Loucy (cell line): ENCODE results near the gene TACC2.

Experiments
- H2AFZ ChIP-seq: fragments of 200-600 bp; sonication (generic); 2 replicates; pipeline ENCODE4 v1.6.0; 2016; ENCODE audit warnings: antibody characterized with exemption, mild to moderate bottlenecking, low read length, moderate library complexity
- H3F3A ChIP-seq: fragments of 200-600 bp; 2 replicates; pipeline ENCODE4 v1.6.0; 2016; ENCODE audit warnings: antibody characterized with exemption, low read depth, mild to moderate bottlenecking
- H3K27me3 ChIP-seq: fragments of 200-600 bp; sonication (generic); 2 replicates; pipeline ENCODE4 v1.6.1; 2014; ENCODE audit warnings: low read length, mild to moderate bottlenecking; ENCODE audit not compliant: insufficient read depth, poor library complexity, severe bottlenecking
- H3K36me3 ChIP-seq: fragments of 200-600 bp; sonication (generic); 2 replicates; pipeline ENCODE4 v1.6.1; 2016; ENCODE audit warnings: low read length; ENCODE audit not compliant: insufficient read depth
- H3K4me1 ChIP-seq: fragments of 200-600 bp; sonication (generic); 2 replicates; pipeline ENCODE4 v1.5.1; 2014; ENCODE audit warnings: low read length, mild to moderate bottlenecking; ENCODE audit not compliant: insufficient read depth, poor library complexity, severe bottlenecking
- H3K4me2 ChIP-seq: fragments of 200-600 bp; sonication (generic); 2 replicates; pipeline ENCODE4 v1.6.0; 2014; ENCODE audit warnings: antibody characterized with exemption, low read length, low read depth, mild to moderate bottlenecking; ENCODE audit not compliant: poor library complexity, severe bottlenecking
- H3K4me3 ChIP-seq: fragments of 200-600 bp; sonication (generic); 2 replicates; pipeline ENCODE4 v1.5.1; 2014; ENCODE audit warnings: low read length, mild to moderate bottlenecking, mixed read lengths; ENCODE audit not compliant: poor library complexity, severe bottlenecking
- H3K79me2 ChIP-seq: fragments of 200-600 bp; sonication (generic); 2 replicates; pipeline ENCODE4 v1.6.1; 2014; ENCODE audit warnings: low read length; ENCODE audit not compliant: insufficient read depth
- H3K9ac ChIP-seq: fragments of 200-600 bp; sonication (generic); 2 replicates; pipeline ENCODE4 v1.6.0; 2014; ENCODE audit warnings: mild to moderate bottlenecking, low read depth, low read length, moderate library complexity; ENCODE audit not compliant: poor library complexity, severe bottlenecking
- H3K9me2 ChIP-seq: fragments of 200-600 bp; sonication (generic); replicated peaks from 2 replicates; pipeline ENCODE4 v1.6.1; 2016; ENCODE audit warnings: low read depth, low read length, mixed read lengths
- H3K9me3 ChIP-seq: fragments of 200-600 bp; sonication (generic); 2 replicates; pipeline ENCODE4 v1.6.1; 2014; ENCODE audit warnings: mild to moderate bottlenecking, antibody characterized with exemption, low read length, low read depth; ENCODE audit not compliant: insufficient read depth
- H4K20me1 ChIP-seq: fragments of 200-600 bp; sonication (generic); 2 replicates; pipeline ENCODE4 v1.6.0; 2014; ENCODE audit warnings: antibody characterized with exemption, low read length, mild to moderate bottlenecking; ENCODE audit not compliant: insufficient read depth, poor library complexity, severe bottlenecking
- CTCF ChIP-seq: fragments of 200-600 bp; sonication (generic); conservative IDR thresholded peaks from 2 replicates; pipeline ENCODE4 v1.5.1; 2014; ENCODE audit warnings: mild to moderate bottlenecking, antibody characterized with exemption, low read length
- EZH2phosphoT487 ChIP-seq: fragments of 200-600 bp; IDR thresholded peaks from 2 replicates; pipeline ENCODE4 v1.6.1; 2018; ENCODE audit warnings: antibody characterized with exemption, mild to moderate bottlenecking, moderate library complexity, borderline replicate concordance

The TACC2 gene

GRCh38 chr10:122127943-122128342 is 139.0 kb downstream of the TACC2 start:
- no peaks in the 10 kb centered on the region for H3K4me1 ChIP-seq
- H3K4me3 ChIP-seq: no peak overlapping the region
- H3K4me2 ChIP-seq: no peak overlapping the region
- no peaks in the 10 kb centered on the region for H3K27me3 ChIP-seq
- no peak overlapping the region for H3K9ac ChIP-seq
- no peak overlapping the region for H2AFZ ChIP-seq
- H3K79me2 ChIP-seq: no peaks in the 10 kb centered on the region
- no peaks in the 10 kb centered on the region for H3F3A ChIP-seq
- H3K9me3 ChIP-seq: no peaks in the 10 kb centered on the region; the same call in 1 of the 2 replicates
- TF ChIP-seq CTCF: no peak
- TF ChIP-seq EZH2phosphoT487: no peak
- no peaks in the 10 kb centered on the region for H3K9me2 ChIP-seq
- no peaks in the 10 kb centered on the region for H3K36me3 ChIP-seq
- no peaks in the 10 kb centered on the region for H4K20me1 ChIP-seq

- H3K4me1 ChIP-seq: no peaks in the 10 kb centered on the region
- no peak overlapping the region for H3K4me3 ChIP-seq
- no peaks in the 10 kb centered on the region for H3F3A ChIP-seq
- no peak overlapping the region for H3K9ac ChIP-seq
- no peaks in the 10 kb centered on the region; the same call in 1 of the 2 replicates for H3K9me3 ChIP-seq
- no peaks in the 10 kb centered on the region for H3K79me2 ChIP-seq
- H4K20me1 ChIP-seq: no peaks in the 10 kb centered on the region
- TF ChIP-seq CTCF: no peak
- TF ChIP-seq EZH2phosphoT487: no peak
- H3K4me2 ChIP-seq: no peak overlapping the region
- H3K27me3 ChIP-seq: no peaks in the 10 kb centered on the region
- H3K36me3 ChIP-seq: no peaks in the 10 kb centered on the region
- no peak overlapping the region for H2AFZ ChIP-seq
- H3K9me2 ChIP-seq: no peaks in the 10 kb centered on the region
These were observed 139.4 kb downstream of the TACC2 start for GRCh38 chr10:122128357-122128756.

GRCh38 chr10:122130474-122131110 is 141.6 kb downstream of the TACC2 start:
- Histone ChIP-seq H2AFZ (no peak overlapping the region), H3K9me2 (no peaks in the 10 kb centered on the region), H3K4me2 (no peak overlapping the region), H4K20me1 (no peaks in the 10 kb centered on the region), H3K9me3 (no peaks in the 10 kb centered on the region; the same call in 1 of the 2 replicates), H3K79me2 (no peaks in the 10 kb centered on the region), H3K36me3 (no peaks in the 10 kb centered on the region), H3K4me3 (no peak overlapping the region), H3F3A (no peaks in the 10 kb centered on the region), H3K4me1 (no peaks in the 10 kb centered on the region), H3K9ac (no peak overlapping the region), H3K27me3 (no peaks in the 10 kb centered on the region)
- TF ChIP-seq EZH2phosphoT487: no peak
- TF ChIP-seq CTCF: no peak
